T-helper 2 cell treated with Interferon-gamma antibody and Interleukin-4, amounts not matched to agents 100 ng/mL and 5 ng/mL, for 36 hours (primary cell): ENCODE data around the gene TNNI3. TPM values are rescaled to one million over a fixed set of nuclear protein-coding genes. Genes with fewer than 3 reads are reported as not detected.

Experiments used
- intact Hi-C: fragments of 100-400 bp; cut with micrococcal nuclease; formaldehyde crosslinking; loops from one replicate; pipeline ENCODE4 v1.15.1; 2023
- total RNA-seq: library from RNA; stranded (reverse); gene quantifications from 2 replicates; pipeline ENCODE4 v1.2.3, GENCODE V29; 2022

Gene TNNI3
- total RNA-seq, 1 donor from 2014 or later = not detected

GRCh38 chr19:55147545-55148251, 9.8 kb downstream of the TNNI3 start:
- intact Hi-C loops = loop anchor here (10.0 kb wide), 1 partner anchor 307 kb away; no protein-coding TSS in a partner anchor

- intact Hi-C loops = loop anchor here (10.0 kb wide), 1 partner anchor 308 kb away; no protein-coding TSS in a partner anchor
Observed at GRCh38 chr19:55146705-55147273, 10.7 kb downstream of the TNNI3 start.

DNA sequence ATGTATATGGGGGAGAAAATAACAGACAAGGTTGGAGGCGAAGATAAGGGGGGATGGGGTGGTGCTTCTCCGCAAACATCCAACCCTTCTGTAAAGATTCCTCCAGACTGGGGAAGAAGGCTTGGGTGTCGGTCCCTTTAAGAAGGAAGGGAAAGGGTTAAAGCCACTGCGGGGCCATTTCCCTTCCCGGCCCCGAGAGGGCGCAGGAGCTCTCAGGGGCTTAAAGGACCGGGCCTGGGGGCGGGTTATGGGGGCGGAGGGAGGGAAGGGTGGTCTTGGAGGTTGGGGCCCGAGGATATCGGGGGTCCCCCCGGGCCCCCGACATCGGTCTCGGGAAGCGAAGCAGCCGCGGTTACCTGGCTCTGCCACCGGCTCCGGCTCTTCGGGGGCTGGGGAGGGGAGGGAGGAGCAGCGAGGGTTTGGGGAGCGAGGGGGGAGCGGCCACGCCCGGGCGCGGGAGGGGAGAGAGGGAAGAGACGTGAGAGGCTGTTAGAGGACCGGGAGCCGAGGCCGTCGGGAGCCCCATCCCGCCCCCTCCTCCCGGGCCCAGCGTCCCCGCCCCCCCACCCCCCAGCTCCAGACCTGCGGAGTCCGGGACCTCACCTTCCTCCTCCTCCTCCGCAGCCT, 11.3 kb downstream of the TNNI3 start:
- intact Hi-C loops = loop anchor here (10.0 kb wide), 1 partner anchor 309 kb away; no protein-coding TSS in a partner anchor

DNA sequence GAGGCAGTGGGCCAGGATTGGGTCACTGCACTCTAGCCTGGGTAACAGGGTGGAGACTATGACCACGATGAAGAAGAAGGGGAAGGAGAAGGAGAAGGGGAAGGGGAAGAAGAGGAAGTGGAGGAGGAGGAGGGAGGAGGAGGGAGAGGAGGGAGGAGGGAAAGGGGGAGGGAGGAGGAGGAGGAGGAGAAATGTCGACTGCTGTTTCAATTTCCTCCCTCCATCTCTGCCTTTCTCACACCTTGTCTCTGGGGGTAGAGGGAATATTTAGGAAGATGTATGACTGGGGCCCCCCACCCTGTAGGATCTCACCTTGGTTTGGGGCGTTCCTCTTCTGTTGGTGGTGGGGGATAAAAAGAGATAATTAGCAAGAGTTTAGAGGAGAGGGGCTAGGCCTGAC, 12.3 kb downstream of the TNNI3 start:
- intact Hi-C loops = loop anchor here (10.0 kb wide), 1 partner anchor 310 kb away; no protein-coding TSS in a partner anchor

- intact Hi-C loops = loop anchor here (10.0 kb wide), 1 partner anchor 313 kb away; no protein-coding TSS in a partner anchor
Observed at GRCh38 chr19:55141696-55142095, 15.8 kb downstream of the TNNI3 start.

GRCh38 chr19:55137915-55138314, 19.6 kb downstream of the TNNI3 start:
- intact Hi-C loops = no loop called here

DNA sequence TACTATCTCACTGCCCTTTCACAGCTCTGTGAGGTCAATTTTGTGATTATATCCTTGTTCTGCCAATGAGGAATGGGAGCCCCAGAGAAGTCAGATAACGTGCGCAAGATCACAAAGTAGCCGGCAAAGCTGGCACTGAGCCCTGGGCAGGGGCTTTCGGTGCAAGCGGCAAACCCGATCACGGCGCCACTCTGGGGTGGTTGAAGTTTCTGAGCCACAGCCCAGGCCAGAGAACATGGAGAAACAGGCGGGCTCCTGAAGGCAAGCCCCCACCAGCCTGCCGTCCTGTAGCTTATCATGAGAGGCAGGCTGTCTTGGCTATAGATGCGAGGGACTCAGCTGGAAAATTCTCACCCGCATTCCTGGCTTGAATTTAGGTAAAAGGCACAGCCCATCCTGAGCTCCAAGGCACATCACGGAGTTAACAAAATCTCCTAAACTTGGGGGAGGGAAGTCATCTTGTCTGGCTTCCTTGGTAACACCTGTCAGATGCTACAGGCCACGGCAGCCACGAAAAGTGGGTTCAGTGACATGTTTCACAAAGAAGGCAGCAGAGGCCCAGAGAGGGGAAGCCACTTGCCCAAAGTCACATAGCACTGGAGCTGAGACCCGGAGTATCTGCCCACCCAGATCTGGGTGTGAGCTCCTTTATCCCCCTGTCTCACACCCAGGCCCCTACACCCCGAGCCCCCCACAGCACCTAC, 21.0 kb downstream of the TNNI3 start:
- intact Hi-C loops = no loop called here

DNA sequence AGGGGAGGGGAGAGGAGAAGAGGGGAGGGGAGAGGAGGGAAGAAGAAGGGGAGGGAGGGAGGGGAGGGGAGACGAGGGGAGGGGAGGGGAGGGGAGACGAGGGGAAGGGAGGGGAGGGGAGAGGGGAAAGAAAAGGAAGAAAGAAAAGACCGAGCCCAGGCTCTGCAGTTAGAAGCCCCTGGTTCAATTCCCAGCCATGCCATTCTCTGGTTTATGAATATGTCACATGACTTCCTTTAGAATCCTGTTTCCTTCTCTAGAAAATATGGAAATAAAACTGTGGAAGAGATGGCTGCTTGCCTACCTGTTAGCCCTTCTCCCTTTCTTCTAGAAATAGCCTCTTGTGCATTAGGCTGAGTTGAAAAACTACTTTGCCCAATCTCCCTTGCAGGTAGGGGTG, 22.8 kb downstream of the TNNI3 start:
- intact Hi-C loops = no loop called here

- intact Hi-C loops = no loop called here
Observed at GRCh38 chr19:55133639-55134444, 23.7 kb downstream of the TNNI3 start.

- intact Hi-C loops = no loop called here
Observed at GRCh38 chr19:55132453-55133129, 24.9 kb downstream of the TNNI3 start.

- intact Hi-C loops = no loop called here
Observed at GRCh38 chr19:55131421-55131820, 26.1 kb downstream of the TNNI3 start.

DNA sequence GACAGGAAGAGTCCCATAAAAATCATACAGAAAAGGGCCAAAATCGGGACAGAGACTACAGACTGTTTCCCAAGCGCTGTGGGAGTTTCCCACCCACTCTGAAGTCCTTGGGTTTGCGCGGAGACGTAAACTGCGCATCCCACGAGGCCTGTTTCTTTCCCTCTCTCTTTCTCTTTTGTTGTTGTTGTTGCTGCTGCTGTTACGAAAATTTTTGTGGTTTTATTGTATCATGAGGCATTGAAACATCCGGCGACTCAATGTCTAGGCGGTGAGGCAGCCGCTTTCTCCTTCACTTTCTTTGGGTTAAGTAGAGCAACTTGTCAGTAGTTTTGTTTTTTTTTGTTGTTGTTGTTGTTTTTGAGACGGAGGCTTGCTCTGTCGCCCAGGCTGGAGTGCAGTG, 38.5 kb downstream of the TNNI3 start:
- intact Hi-C loops = loop anchor here (5.0 kb wide), 1 partner anchor 288 kb away; the partner anchor contains the start of gene UBE2S

DNA sequence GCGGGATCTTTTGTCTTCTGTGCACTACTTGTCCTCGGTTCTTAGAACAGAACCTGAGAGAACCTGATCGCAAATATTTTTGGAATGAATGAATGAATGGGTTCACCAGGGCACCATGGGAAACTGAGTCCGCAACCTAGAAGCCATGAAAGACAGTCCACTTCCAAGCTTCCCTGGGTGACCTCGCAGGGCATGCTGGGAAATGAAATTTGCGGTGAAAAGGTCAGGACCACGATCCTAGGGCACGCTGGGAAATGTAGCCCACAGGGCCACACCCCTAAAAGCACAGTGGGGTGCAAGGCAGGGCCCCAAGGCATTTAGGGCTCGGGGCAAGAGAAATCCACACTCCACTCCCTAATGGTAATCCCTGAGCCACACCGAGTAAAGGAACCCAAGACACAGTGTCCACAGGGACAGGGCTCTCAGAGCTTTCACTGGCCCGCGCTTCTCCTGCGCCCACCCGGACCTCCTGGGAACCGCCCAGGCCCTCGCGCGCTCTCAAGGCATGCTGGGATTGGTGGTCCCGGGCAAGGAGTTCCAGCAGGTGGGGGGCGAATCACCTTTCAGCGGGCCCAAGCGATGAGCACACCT, 39.0 kb downstream of the TNNI3 start:
- intact Hi-C loops = loop anchor here (5.0 kb wide), 1 partner anchor 289 kb away; the partner anchor contains the start of gene UBE2S

DNA sequence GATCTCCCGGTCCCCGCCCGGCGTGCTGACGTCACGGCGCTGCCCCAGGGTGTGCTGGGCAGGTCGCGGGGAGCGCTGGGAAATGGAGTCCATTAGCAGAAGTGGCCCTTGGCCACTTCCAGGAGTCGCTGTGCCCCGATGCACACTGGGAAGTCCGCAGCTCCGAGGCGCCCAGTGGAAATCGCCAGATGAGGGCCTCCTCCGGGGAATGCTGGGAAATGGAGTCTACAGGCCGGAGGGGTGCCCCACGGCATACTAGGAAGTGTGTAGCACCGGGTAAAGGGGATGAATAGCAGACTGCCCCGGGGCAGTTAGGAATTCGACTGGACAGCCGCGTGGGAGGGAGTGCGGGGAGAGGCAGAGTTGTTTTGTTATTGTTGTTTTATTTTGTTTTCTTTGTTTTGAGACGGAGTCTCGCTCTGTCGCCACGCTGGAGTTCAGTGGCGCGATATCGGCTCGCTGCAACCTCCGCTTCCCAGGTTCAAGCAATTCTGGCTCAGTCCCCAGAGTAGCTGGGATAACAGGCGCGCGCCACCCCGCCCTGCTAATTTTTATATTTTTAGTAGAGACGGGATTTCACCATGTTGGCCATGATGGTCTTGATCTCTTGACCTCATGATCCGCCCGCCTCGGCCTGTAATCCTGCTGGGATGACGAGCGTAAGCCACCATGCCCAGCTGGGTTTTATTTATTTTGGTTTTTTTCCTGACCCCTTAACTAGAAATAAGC, 39.7 kb downstream of the TNNI3 start:
- intact Hi-C loops = loop anchor here (1.0 to 5.0 kb wide), 9 partner anchors 37 to 1022 kb away; partner anchors contain the start of genes CNOT3, DNAAF3, FIZ1 and PPP6R1

DNA sequence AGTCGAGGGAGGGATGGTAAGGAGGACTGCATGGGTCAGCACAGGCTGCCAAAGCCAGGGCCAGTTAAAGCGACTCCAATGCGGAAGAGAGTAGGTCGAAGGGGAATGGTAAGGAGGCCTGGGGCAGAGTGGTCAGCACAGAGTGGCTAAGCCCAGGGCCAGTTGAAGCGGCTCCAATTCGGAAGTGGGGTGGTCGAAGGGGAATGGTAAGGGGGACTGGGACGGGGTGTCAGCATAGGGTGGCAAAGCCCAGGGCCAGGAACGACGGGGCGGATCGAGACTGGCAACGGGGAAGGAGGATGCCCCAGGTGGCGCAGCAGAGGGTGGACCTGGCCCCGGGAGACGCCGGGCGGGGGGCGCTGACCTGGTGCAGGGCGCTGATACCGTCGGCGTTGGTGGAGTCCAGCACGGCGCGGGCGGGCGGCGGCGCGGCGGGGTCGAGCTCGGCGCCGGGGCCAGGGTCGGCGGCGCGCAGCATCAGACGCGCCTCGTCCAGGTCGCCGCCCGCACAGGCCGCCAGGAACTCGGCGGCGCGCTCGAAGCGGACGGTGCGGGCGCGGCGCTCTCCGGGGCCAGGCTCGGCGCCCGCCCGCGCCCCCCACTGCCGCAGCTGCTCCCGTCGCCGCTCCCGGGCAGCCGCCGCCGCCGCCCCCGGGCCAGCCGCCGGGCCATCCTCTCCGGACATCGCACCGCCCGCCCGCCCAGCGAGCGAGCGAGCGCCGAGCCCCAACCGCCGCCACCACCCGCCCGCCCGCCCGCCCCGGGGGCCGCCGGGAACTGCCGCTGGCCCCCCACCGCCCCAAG, 40.5 kb downstream of the TNNI3 start, which contains the start of gene PPP1R12C:
PPP1R12C (minus strand) TSS at position 779 of the 804 bp plus-strand sequence; CDS start at position 685, 94 bp downstream.
- intact Hi-C loops = loop anchor here (1.0 to 5.0 kb wide), 9 partner anchors 36 to 1023 kb away; partner anchors contain the start of genes CNOT3, DNAAF3, FIZ1 and PPP6R1

DNA sequence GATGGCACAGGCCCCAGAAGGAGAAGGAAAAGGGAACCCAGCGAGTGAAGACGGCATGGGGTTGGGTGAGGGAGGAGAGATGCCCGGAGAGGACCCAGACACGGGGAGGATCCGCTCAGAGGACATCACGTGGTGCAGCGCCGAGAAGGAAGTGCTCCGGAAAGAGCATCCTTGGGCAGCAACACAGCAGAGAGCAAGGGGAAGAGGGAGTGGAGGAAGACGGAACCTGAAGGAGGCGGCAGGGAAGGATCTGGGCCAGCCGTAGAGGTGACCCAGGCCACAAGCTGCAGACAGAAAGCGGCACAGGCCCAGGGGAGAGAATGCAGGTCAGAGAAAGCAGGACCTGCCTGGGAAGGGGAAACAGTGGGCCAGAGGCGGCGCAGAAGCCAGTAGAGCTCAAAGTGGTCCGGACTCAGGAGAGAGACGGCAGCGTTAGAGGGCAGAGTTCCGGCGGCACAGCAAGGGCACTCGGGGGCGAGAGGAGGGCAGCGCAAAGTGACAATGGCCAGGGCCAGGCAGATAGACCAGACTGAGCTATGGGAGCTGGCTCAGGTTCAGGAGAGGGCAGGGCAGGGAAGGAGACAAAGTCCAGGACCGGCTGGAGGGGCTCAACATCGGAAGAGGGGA, 41.2 kb downstream of the TNNI3 start:
- intact Hi-C loops = loop anchor here (2.0 to 5.0 kb wide), 4 partner anchors 36 to 980 kb away; partner anchors contain the start of genes CNOT3, DNAAF3 and UBE2S

GRCh38 chr19:55115446-55116065, 42.0 kb downstream of the TNNI3 start:
- intact Hi-C loops = loop anchor here (2.0 to 5.0 kb wide), 4 partner anchors 35 to 979 kb away; partner anchors contain the start of genes CNOT3, DNAAF3 and UBE2S
